Embryonic facial prominence (tissue), 1 donor: ENCODE data around the gene IPCEF1.
"Not testable (repeated sequence)": the region's sequence is repeated elsewhere in the genome, so short reads cannot be mapped to it uniquely, and the experiment has no call there.

Experiments
- DNase-seq: peaks from one replicate; pipeline ENCODE4 v3.0.0-alpha.2; 2016; ENCODE audit errors: extremely low spot score

IPCEF1 gene

GRCh38 chr6:154223296-154223695 is 133.3 kb downstream of the IPCEF1 start:
- no peak for DNase-seq

GRCh38 chr6:154222716-154223115 is 133.9 kb downstream of the IPCEF1 start:
- no peak for DNase-seq

- no peak for DNase-seq
Measured at GRCh38 chr6:154219250-154219649, 137.4 kb downstream of the IPCEF1 start.

GRCh38 chr6:154218787-154219186 is 137.8 kb downstream of the IPCEF1 start:
- DNase-seq: no peak

- no peak for DNase-seq
Measured at GRCh38 chr6:154218301-154218700, 138.3 kb downstream of the IPCEF1 start.

- no peak for DNase-seq
Measured at GRCh38 chr6:154213782-154214181, 142.8 kb downstream of the IPCEF1 start.

GRCh38 chr6:154210678-154211077 is 145.9 kb downstream of the IPCEF1 start:
- DNase-seq: no peak

GRCh38 chr6:154209555-154209954 is 147.0 kb downstream of the IPCEF1 start:
- no peak for DNase-seq

GRCh38 chr6:154206996-154207395 is 149.6 kb downstream of the IPCEF1 start:
- DNase-seq: no peak

- DNase-seq: no peak
Measured at GRCh38 chr6:154206141-154206540, 150.5 kb downstream of the IPCEF1 start.

- DNase-seq: no peak
Measured at GRCh38 chr6:154202958-154203357, 153.6 kb downstream of the IPCEF1 start.

GRCh38 chr6:154202339-154202738 is 154.3 kb downstream of the IPCEF1 start:
- no peak for DNase-seq

GRCh38 chr6:154201688-154202087 is 154.9 kb downstream of the IPCEF1 start:
- DNase-seq: not testable (repeated sequence)

- peak; percentile 51 for DNase-seq
Measured at GRCh38 chr6:154197196-154197860, 159.3 kb downstream of the IPCEF1 start.

GRCh38 chr6:154196333-154196885 is 160.2 kb downstream of the IPCEF1 start:
- no peak for DNase-seq

GRCh38 chr6:154187714-154188113 is 168.9 kb downstream of the IPCEF1 start:
- DNase-seq: no peak

GRCh38 chr6:154187203-154187602 is 169.4 kb downstream of the IPCEF1 start:
- DNase-seq: no peak

GRCh38 chr6:154179434-154179833 is 177.2 kb downstream of the IPCEF1 start:
- DNase-seq: no peak

- not testable (repeated sequence) for DNase-seq
Measured at GRCh38 chr6:154172393-154172792, 184.2 kb downstream of the IPCEF1 start.

GRCh38 chr6:154170106-154170505 is 186.5 kb downstream of the IPCEF1 start:
- no peak for DNase-seq

GRCh38 chr6:154169193-154169847 is 187.3 kb downstream of the IPCEF1 start:
- no peak for DNase-seq

GRCh38 chr6:154167126-154167525 is 189.5 kb downstream of the IPCEF1 start:
- DNase-seq: no peak

GRCh38 chr6:154166140-154166539 is 190.5 kb downstream of the IPCEF1 start:
- DNase-seq: no peak
